ENCODE data around the gene NFKBIE.

The NFKBIE gene

GRCh38 chr6:44297063-44298038, 32.0 kb upstream of the NFKBIE start:
- no peak overlapping the region for H3K27ac ChIP-seq (ENCODE audit: low read depth, low read length)
- peaks cover 53% of the 10 kb centered on the region for H3K27me3 ChIP-seq (ENCODE audit: insufficient read depth, low read length)
- H3K79me2 ChIP-seq (ENCODE audit: control insufficient read depth, insufficient read depth, low read length, unreplicated experiment), result no peaks in the 10 kb centered on the region
- H2AFZ ChIP-seq (ENCODE audit: low read length, unreplicated experiment), result no peak overlapping the region
- H3K4me3 ChIP-seq (ENCODE audit: low read depth, low read length), result peak overlapping the region; percentile 67
- H3K4me1 ChIP-seq (ENCODE audit: control insufficient read depth, insufficient read depth, low read length, unreplicated experiment), result peaks cover 4% of the 10 kb centered on the region
- no peaks in the 10 kb centered on the region for H3K36me3 ChIP-seq (ENCODE audit: insufficient read depth, low read length)

- Histone ChIP-seq H3K27me3 (ENCODE audit: insufficient read depth, low read length) (peaks cover 76% of the 10 kb centered on the region), H3K36me3 (ENCODE audit: insufficient read depth, low read length) (no peaks in the 10 kb centered on the region)
These were observed 29.8 kb upstream of the NFKBIE start for GRCh38 chr6:44294832-44295791.

GRCh38 chr6:44292661-44293365, 27.5 kb upstream of the NFKBIE start:
- H3K27ac ChIP-seq (ENCODE audit: low read depth, low read length), result no peak overlapping the region
- H3K27me3 ChIP-seq (ENCODE audit: insufficient read depth, low read length), result peaks cover 84% of the 10 kb centered on the region
- no peaks in the 10 kb centered on the region for H3K36me3 ChIP-seq (ENCODE audit: insufficient read depth, low read length)
- H3K4me3 ChIP-seq (ENCODE audit: low read depth, low read length), result no peak overlapping the region
- no peak overlapping the region for H2AFZ ChIP-seq (ENCODE audit: low read length, unreplicated experiment)
- H3K79me2 ChIP-seq (ENCODE audit: control insufficient read depth, insufficient read depth, low read length, unreplicated experiment), result no peaks in the 10 kb centered on the region
- H3K4me1 ChIP-seq (ENCODE audit: control insufficient read depth, insufficient read depth, low read length, unreplicated experiment), result no peaks in the 10 kb centered on the region

More at GRCh38 chr6:44294832-44295791, 29.8 kb upstream of the NFKBIE start:
- Histone ChIP-seq H3K79me2 (ENCODE audit: control insufficient read depth, insufficient read depth, low read length, unreplicated experiment) (no peaks in the 10 kb centered on the region), H3K4me1 (ENCODE audit: control insufficient read depth, insufficient read depth, low read length, unreplicated experiment) (no peaks in the 10 kb centered on the region), H3K27ac (ENCODE audit: low read depth, low read length) (no peak overlapping the region), H3K4me3 (ENCODE audit: low read depth, low read length) (no peak overlapping the region), H2AFZ (ENCODE audit: low read length, unreplicated experiment) (no peak overlapping the region)

DNA sequence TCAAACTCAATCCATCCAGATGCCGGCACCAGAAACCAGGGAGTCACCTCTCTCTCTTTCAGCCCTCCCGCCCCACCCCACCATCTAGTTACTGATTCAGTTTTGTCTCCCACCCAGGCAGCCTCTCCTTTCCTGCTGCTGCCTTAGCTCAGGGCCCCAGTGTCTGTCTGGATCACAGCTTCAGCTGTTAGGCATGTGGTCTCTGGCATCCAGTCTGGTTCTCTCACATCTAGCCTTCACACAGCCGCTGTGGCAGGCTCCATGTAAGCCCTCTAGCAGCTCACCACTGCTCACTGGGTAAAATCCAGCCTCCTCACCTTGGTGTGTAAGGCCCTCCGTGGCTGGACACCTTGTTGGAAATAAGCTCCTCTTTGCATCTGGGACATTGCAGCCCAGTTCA, 26.5 kb upstream of the NFKBIE start:
- Histone ChIP-seq H3K27me3 (ENCODE audit: insufficient read depth, low read length) (peaks cover 84% of the 10 kb centered on the region), H3K79me2 (ENCODE audit: control insufficient read depth, insufficient read depth, low read length, unreplicated experiment) (no peaks in the 10 kb centered on the region), H3K4me3 (ENCODE audit: low read depth, low read length) (no peak overlapping the region), H3K36me3 (ENCODE audit: insufficient read depth, low read length) (no peaks in the 10 kb centered on the region), H2AFZ (ENCODE audit: low read length, unreplicated experiment) (no peak overlapping the region), H3K27ac (ENCODE audit: low read depth, low read length) (no peak overlapping the region), H3K4me1 (ENCODE audit: control insufficient read depth, insufficient read depth, low read length, unreplicated experiment) (no peaks in the 10 kb centered on the region)

- Histone ChIP-seq H3K4me3 (ENCODE audit: low read depth, low read length) (no peak overlapping the region), H2AFZ (ENCODE audit: low read length, unreplicated experiment) (no peak overlapping the region), H3K79me2 (ENCODE audit: control insufficient read depth, insufficient read depth, low read length, unreplicated experiment) (no peaks in the 10 kb centered on the region), H3K36me3 (ENCODE audit: insufficient read depth, low read length) (no peaks in the 10 kb centered on the region), H3K4me1 (ENCODE audit: control insufficient read depth, insufficient read depth, low read length, unreplicated experiment) (no peaks in the 10 kb centered on the region), H3K27ac (ENCODE audit: low read depth, low read length) (no peak overlapping the region), H3K27me3 (ENCODE audit: insufficient read depth, low read length) (peaks cover 84% of the 10 kb centered on the region)
These were observed 24.4 kb upstream of the NFKBIE start for GRCh38 chr6:44289726-44290260.

DNA sequence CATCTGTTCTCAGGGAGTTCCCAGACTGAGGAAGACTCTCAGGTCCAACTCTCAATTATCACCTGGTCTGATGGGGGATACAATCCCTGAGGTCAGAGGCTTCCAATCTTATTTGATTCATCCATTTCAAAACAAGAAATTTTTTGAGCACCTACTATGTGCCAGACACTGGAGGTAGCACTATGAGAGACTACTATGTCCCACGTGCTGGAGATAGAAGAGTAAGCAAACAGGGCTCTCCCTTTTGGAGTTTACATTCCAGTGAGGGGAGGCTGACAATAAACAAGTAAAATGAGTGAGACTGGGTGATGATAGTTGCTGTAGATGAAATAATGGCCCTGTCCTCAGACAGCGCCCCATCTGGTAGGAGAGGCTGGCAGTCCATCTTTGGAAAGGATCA, 21.4 kb upstream of the NFKBIE start:
- Histone ChIP-seq H3K4me1 (ENCODE audit: control insufficient read depth, insufficient read depth, low read length, unreplicated experiment) (no peaks in the 10 kb centered on the region), H3K4me3 (ENCODE audit: low read depth, low read length) (no peak overlapping the region), H3K27me3 (ENCODE audit: insufficient read depth, low read length) (peaks cover 90% of the 10 kb centered on the region), H3K79me2 (ENCODE audit: control insufficient read depth, insufficient read depth, low read length, unreplicated experiment) (no peaks in the 10 kb centered on the region), H2AFZ (ENCODE audit: low read length, unreplicated experiment) (no peak overlapping the region), H3K27ac (ENCODE audit: low read depth, low read length) (no peak overlapping the region), H3K36me3 (ENCODE audit: insufficient read depth, low read length) (no peaks in the 10 kb centered on the region)

DNA sequence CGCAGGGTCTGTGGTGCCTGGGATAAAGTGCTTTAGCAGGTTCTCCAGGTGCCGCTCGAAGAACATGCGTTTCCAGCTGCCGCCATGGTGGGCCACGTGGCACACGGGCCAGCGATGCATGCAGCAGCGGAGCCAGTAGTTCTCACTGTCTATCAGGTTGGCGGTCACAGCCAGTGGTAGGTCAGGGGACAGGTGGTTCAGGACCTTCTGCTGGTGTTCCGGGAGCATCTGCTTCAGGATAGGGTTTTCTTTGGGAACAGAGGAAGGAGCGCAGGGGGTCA, 20.9 kb upstream of the NFKBIE start:
- Histone ChIP-seq H3K27me3 (ENCODE audit: insufficient read depth, low read length) (peaks cover 85% of the 10 kb centered on the region), H2AFZ (ENCODE audit: low read length, unreplicated experiment) (no peak overlapping the region), H3K4me1 (ENCODE audit: control insufficient read depth, insufficient read depth, low read length, unreplicated experiment) (no peaks in the 10 kb centered on the region), H3K36me3 (ENCODE audit: insufficient read depth, low read length) (no peaks in the 10 kb centered on the region), H3K4me3 (ENCODE audit: low read depth, low read length) (no peak overlapping the region), H3K79me2 (ENCODE audit: control insufficient read depth, insufficient read depth, low read length, unreplicated experiment) (no peaks in the 10 kb centered on the region), H3K27ac (ENCODE audit: low read depth, low read length) (no peak overlapping the region)

- Histone ChIP-seq H3K36me3 (ENCODE audit: insufficient read depth, low read length) (no peaks in the 10 kb centered on the region), H3K79me2 (ENCODE audit: control insufficient read depth, insufficient read depth, low read length, unreplicated experiment) (no peaks in the 10 kb centered on the region), H3K4me1 (ENCODE audit: control insufficient read depth, insufficient read depth, low read length, unreplicated experiment) (no peaks in the 10 kb centered on the region), H3K27ac (ENCODE audit: low read depth, low read length) (no peak overlapping the region), H3K4me3 (ENCODE audit: low read depth, low read length) (no peak overlapping the region), H3K27me3 (ENCODE audit: insufficient read depth, low read length) (peaks cover 85% of the 10 kb centered on the region), H2AFZ (ENCODE audit: low read length, unreplicated experiment) (no peak overlapping the region)
These were observed 20.4 kb upstream of the NFKBIE start for GRCh38 chr6:44285552-44286284.

- Histone ChIP-seq H3K36me3 (ENCODE audit: insufficient read depth, low read length) (no peaks in the 10 kb centered on the region), H3K27ac (ENCODE audit: low read depth, low read length) (no peak overlapping the region), H3K79me2 (ENCODE audit: control insufficient read depth, insufficient read depth, low read length, unreplicated experiment) (no peaks in the 10 kb centered on the region), H3K4me1 (ENCODE audit: control insufficient read depth, insufficient read depth, low read length, unreplicated experiment) (no peaks in the 10 kb centered on the region), H3K4me3 (ENCODE audit: low read depth, low read length) (no peak overlapping the region), H2AFZ (ENCODE audit: low read length, unreplicated experiment) (no peak overlapping the region), H3K27me3 (ENCODE audit: insufficient read depth, low read length) (peaks cover 84% of the 10 kb centered on the region)
These were observed 19.5 kb upstream of the NFKBIE start for GRCh38 chr6:44284867-44285266.

Data from ACC112 (cell line).